Activated T-cell treated with anti-CD3 and anti-CD28 coated beads, Interleukin-2, amount 50 U/mL, for 1 hour (primary cell): ENCODE results near the gene GRIK4.

Source experiments
- DNase-seq: peaks from one replicate; pipeline ENCODE4 v3.0.0-alpha.2; 2020

GRIK4 gene

DNA sequence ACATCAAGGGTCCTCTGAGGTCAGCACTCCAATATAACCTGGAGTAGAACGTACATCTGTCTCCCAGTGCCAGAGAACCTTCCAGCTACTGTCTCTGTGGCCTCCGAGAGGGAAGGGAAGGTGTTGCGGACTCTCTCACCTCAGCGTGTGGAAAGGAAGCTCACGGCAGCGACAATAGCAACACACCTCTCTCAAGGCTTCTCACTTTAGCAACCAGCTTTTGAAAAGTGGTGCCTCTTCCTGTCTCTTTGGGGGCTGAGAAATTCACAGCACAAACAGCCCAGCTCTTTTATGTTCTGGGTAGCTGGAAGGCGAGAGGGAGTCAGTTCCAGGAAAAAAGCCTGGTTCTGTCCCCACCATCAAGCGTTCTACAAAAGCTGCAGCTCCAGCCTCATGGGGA is 355.5 kb downstream of the GRIK4 start:
- no peak for DNase-seq

DNA sequence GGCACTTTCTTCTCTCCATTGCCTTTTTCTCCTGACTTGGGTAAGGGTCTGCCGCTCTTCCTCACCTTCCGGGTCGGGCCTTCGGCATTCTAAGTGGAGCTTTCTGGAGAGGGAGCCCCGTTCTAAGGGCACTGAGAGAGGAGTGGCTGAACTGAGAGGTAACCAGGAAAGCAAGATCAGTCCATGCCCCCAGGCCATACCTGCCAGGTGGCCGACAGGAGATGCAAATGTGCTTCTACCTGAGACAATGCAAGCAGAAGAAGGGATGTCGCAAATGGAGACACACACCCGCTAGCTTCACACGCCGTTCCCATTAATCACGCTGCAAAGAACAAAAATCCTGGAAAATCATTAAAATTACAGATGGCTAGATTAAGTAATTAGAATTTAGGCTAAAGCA is 356.0 kb downstream of the GRIK4 start:
- DNase-seq = no peak

DNA sequence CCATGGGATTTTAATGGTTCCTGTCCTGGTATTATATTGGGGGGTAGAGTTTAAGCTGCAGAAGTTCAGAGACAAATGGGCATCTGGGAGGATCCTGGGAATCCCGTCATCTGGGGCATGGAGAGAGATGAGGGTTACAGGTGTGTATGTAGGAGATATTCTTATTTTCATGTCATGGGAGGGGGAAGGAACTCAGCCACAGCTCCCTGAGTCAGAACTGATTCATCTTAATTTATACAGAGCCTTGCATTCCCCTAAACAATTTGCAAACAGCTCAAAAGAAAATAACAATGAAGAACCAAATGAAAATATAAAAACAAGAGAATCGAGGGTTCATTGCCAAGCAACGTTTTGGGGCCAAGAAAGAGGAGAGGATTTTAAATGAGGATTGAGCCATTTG is 356.4 kb downstream of the GRIK4 start:
- DNase-seq = no peak

DNA sequence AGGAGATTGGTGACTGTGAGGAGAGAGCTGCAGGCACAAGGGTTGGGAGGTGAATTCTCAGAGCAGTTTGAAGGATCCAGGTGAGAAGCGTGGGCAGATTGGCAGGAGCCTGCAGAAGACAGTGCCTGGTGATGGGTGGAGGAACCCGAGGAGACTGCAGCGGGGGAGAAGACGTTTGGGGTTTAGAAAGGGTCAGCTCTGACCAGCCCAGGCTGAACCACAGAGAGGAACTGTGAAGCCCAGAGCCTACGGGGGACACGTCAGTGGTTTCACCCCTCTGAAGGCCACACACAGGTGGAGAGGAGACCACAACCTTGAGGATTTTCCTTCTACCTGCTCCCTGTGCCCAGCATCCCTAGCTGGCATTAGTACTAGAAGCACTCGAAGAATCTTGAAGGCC is 357.5 kb downstream of the GRIK4 start:
- no peak for DNase-seq

DNA sequence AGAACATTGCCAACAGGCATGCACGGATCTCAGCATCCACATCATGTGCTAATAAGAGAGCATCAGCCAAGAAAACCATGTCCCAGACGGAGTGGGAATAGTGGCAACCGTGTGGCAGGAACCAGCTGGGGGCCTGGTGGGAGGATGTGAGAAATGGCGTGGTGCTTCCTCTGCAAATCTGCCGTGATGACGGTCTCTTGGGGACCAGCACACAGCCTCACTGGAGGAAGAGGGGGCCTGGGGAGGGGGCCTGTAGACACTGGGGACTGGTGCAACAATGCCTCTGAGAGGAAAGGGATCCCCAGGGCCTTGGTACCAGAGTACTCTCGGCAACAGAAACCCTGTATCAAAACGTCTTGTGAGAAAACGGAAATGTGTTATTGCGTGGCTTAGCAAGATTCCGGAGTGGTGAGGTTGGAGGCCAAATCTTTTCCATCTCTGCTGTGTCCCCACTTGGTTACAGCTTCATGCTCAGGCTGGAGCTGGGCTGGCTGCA is 358.0 kb downstream of the GRIK4 start:
- no peak for DNase-seq

DNA sequence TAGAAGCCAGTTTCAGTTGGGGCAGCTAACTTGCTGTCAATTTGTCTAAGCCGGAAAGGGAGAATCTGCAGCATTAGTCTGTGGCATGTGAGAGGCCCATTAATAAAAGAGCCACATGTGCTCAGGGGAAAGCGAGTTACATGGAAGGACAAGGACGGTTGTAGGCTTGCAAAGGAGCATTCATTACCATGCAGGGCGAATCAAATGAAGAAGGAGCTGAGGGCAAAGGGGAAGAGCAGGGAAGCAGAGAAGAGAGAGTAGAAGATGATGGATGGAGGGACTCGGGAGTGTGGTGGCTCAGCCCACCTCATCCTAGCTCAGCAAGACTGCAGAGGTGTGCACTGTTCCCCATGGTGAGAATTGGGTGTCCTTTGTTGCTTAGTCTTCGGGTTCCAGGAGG is 359.6 kb downstream of the GRIK4 start:
- DNase-seq = no peak

DNA sequence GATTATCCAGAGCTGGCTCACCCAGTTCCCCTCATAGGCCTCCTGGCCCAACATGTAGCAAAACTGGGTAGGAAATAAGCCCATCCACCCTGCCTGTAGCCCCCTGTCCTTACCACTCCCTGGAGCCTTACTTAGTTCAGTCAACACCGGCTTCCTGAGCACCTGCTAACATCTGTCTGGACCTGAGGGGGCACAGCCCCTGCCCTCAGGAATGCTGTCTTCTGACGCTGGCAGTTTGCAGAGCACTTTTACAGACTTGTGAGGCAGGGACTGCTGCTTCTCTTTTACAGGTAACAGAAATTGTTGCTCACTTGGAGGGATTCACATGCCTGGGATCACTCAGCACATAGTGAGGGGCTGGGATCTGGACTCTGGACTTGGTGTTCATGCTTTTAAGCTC is 360.4 kb downstream of the GRIK4 start:
- no peak for DNase-seq

DNA sequence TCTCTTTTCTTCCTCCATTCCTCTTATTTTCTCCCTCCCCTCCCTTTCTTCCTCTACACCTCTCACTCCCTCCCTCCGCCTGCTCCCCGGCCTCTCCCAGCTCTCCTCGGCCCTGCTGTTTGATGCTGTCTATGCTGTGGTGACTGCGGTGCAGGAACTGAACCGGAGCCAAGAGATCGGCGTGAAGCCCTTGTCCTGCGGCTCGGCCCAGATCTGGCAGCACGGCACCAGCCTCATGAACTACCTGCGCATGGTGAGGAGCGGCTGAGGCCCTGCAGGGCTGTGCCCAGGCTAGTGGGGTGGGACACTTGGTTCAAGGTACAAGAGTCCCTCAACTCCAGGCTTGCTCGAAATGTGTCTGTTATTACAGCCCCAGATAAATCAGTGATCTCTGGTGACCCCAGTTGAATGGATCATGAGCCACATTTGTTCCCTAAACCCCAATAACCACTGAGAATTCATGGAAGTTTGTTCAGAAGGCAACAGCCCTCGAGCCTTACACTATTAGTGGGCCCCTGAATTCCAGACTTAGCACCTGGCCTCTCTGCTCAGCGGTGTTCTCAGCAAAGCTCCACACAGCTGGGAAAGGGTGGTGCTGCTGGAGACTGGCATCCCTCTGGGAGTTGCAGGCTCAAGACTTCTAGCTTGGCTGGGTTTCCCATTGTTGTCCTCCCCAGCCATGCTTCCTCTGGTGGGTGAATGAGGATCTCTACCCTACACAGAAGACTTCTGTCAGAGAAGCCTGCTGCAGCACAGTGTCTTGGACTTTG is 362.6 kb downstream of the GRIK4 start:
- no peak for DNase-seq

DNA sequence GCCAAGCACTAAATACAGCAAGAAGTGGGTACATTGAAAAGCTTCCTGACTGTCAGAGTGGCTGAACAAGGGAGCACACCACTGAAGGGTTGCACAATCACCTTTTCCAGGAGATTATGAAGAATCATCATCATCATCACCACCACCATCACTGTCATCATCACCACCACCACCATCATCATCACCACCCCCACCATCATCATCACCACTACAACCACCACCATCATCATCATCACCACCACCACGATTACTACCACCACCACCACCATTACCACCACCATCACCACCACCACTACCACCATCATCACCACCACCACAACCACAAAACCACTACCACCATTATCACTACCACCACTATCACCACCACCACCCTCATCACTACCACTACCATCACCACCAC is 364.4 kb downstream of the GRIK4 start:
- DNase-seq = no peak

DNA sequence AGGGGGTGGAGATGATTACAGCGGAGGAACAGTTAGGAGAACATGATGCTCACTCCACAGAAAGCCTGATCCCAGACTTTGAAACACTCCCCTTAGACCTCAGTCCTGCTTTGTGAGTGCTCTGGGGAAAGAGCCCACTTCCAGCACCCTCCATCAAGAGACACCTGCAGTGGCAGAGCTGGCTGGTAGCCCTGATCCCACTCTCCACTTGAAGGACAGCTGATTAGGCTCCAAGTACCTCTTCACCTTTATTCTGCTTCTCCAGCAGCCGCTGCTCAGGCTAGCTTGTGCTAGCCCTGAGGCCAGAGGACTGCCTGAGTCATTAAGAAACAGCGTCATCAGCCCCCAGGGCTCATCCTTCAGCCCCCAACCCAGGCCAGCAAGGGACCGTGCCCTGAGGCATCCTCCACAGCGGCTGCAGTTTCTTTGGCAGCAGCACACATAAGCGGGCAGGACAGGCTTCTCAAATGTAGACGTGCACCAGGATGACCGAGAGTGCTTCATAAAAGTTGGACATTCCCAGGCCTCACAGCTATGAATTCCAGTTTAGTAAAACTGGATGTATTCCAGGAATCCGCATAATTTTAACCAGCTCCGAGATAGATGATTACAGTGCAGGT is 366.3 kb downstream of the GRIK4 start:
- DNase-seq = no peak

DNA sequence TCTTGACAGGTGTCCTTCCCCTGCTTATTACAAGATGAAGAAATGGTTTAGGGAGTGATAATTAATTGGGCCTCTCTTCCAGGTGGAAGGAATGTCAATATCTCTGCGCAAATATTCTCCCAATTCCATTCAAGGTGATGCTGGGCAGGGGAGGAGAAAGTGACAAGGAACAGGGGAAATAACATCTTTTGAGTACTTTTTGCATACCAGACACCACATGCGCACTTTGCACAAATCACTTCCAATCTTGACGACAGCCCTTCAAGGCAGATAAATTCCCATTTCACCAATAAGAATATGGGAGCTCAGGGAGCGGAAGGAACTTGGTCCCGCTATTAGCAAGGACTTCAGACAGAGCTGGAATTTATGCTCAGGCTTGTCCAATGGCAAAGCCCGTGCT is 367.2 kb downstream of the GRIK4 start:
- DNase-seq = no peak

DNA sequence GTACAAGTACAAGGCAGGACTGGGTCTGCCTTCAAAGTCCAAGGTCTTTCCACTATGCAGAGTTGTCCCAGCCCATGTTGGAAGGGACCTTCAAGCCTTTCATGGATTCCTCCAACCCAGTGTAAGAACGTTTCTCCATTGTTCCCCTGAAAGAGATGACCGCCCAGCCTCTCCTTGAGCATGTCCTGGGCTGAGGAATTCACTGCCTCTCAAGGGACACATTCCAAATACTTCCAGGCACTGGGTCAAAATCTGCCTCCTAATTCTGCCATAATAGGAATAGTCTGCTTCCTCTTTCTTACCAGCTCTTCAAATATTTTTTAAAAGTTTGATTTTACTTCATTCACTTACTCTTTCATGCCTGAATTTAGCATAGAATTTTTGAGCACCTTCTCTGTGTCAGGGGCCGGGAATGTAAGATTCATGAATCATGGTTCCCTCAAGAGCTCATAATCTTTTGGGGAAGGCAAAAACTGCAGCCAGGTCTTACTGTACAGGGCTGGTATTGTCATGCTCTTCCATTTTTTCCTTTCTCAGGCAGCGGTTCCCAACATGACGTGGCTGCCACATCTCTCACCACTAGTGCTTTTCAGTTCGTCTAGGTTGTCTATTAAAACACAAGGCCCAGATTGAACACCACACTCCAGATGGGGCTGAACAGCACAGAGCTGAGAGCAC is 369.1 kb downstream of the GRIK4 start:
- no peak for DNase-seq

DNA sequence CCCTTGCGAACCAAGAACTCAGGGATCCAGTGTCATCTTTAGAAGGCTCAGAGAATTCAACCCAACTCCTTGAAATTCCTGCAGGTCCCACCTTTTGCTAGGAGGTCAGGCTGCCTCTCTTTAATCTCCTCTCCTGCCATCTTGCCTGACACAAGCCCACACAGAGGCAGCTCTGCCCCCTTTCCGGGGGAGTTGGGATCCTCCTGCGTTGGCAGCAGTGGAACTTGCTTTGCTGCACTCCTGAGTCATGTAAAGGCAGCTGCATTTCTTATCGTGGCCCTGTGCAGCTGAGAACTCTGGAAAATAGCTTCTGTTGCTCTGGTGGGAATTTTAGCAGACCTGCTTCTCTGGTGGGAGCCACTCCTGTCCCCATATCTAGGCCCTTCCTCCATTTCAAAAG is 370.0 kb downstream of the GRIK4 start:
- no peak for DNase-seq

DNA sequence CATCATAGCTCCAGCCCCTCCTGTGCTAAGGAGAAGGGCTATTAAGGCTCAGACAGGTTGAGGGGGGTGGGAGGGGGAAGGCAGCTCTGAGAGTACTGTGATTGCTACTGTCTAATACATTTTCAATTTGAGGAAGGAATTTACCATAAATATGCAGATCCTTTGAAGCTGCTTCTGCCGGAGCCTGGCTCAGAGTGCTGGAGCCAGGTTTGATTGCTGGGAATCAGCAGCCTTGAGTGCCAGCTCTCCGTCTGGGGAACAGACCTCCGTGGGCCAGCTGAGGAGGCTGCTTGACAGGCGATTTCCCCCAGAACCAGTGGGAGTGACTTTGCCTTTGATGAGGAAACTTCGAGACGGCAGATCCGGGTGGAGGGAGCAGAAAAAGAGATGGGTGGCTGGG is 370.6 kb downstream of the GRIK4 start:
- no peak for DNase-seq

DNA sequence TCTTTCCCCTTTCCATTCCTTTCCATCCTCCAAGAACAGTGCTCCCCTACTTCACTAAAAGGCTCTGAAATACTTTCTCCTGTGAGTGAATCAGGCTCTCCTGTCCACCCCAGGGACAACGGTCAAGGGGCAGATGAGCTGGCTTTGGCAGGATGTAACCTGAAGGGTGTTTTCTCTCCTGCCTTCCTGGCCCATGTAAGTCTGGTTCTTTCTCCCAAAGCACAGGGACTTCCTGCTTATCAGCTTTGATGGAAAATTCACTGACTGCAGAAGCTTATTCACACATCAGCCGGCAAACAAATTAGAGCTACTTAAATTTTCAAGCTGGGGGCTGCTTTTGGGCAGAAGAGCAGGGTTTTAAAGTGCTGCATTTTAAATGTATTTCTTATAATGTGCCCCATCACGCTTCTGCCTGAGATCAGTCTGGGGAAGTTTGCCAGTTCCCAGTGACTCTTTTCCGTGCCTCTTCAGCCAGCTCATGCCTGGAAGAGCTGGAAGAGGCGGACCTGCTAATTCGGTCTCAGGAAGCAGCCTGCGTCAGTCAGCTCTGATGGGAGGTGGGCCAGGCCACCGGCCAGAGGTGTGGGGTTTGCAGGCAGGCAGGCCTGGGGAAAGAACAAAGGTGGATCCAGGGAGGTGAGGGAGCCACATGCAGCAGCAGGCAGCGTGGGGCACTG is 372.0 kb downstream of the GRIK4 start:
- no peak for DNase-seq

DNA sequence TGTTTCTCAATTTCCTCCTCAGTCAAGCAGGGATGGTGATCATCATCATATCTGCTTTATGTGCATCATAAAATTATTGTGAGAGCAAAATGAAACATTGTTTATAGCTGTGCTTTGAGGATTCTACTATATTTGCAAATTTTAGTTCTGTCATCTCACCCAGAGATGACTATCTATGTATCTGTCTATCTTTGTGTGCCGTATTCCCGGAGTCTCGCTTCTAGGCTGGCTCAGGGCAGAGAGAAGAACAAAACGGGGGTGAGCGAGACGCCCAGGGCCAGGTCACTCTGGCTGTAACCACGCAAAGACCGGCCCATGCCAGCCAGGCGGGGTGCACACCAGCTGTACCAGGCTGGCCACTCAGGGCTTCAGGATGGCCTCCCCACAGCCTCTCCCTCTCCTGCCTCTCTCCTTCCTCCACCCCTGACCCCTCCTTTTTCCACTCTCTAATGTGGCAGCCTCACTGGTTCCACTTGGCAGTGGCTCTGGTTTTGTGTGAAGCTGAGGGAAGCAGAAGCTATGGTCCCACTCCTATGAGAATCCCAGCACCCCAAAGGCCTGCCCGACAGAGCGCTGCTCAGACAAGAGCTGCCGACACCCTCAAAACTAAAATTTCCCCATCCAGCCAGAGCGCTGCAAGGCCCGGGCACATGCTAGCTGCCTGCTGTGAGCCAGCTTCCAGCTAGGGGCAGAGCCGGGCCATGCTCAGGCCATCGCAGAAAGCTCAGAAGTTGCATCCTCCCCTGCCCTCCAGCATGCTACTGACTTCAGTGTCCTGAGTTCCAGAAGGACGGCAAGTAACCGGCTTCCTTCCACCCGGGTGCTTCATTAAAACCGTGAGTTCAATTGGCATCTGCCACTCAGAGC is 372.8 kb downstream of the GRIK4 start:
- DNase-seq = no peak

DNA sequence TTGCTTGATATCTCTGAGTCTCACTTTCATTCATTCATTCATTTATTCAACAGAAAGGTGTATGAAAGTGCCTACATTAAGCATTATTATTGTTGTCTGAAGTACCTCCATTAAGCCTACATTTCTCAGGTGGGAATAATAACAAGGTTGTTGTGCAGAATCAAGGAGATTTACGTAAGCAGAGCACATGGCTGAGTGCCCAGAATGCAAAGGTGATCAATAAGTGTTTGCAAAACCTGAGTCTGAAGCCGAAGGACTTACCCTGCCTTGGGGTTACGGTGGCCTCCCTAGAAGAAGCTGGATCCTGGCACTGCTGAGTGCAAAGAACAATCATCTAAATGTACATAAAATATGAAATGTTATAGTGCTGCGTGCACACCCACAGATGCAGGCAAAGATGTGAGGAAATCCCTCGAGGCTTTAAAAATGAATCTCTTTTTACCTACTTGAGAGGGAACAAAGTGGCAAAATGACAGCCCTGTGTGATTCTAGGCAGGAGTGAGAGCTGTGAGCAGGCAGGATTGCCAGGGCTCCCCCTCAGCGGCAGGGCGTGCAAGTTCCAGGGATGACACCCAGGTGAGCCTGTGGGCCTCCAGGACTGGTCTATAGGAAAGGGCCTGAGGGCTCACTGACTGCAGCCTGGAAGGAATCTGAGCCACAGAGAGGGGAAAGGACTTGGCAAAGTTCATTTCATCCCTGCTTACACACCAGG is 379.2 kb downstream of the GRIK4 start:
- no peak for DNase-seq

DNA sequence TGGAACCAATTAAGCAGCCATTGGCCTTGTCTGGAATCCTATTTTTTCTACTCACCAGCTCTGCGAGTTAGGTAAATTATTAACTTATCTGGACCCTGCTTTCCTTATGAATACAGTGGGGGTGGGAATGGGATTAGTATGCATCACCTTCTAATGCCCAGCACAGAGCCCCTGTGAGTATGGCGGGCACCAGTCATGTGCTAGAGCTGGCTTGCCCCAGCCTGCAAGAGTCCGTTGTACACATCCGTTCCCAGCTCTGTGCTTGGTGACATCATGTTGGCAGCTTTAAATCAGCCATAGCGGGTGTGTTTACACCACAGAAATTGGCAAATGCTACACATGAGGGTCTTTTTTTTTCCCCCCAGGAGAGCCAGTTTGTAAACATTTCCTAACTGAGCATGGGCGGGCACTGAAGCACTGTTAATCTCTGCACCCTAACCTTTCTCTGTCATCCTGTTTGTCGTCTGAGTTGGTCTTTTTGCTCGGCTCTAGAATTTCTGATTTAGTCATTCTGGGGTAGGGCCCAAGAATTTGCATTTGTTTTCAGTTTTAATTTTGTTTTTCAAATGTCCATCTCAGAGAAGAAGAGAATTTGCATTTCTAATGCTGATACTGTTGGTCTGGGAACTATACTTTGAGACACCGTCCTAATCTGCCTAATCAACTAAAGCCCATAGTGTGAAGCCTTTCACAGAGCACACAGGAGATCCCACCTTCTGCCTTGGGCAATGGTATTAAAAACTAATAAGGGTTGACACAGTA is 382.1 kb downstream of the GRIK4 start:
- no peak for DNase-seq

DNA sequence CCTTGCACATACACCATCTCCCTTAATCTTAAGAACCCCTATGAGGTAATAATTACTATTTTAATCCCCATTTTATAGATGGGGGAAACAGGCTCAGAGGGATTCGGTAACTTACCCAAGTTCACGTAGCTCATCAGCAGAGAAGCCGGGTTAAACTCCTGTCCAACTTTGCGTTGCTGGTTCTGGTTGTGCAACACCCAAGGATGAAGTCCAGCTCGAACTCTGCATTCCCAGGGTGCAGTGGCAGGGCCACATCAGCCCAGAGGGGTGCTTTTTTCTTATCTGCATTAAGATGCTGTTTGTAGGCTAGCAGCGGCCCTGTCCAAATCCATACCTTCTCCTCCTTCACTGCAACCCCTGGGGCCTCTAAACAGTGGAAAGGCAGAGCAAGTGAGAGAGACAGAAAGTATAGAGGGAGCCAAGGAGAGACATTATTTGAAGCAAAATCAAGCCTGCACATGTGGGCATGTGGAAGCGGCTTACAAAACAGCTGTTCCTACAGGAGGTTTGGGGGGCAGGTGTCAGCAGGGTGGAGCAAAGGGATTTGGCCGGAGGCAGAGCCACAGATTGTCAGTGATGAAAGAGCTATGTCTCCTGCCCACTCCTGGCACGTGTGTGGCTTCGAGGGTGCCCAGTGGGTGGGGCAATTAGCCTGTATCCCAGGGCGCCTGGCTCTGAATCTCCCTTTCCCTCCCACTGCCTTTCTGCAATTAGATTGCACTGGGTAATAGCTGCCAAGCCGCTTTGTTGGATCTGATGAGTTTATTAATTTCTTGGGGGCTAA is 382.8 kb downstream of the GRIK4 start:
- no peak for DNase-seq

DNA sequence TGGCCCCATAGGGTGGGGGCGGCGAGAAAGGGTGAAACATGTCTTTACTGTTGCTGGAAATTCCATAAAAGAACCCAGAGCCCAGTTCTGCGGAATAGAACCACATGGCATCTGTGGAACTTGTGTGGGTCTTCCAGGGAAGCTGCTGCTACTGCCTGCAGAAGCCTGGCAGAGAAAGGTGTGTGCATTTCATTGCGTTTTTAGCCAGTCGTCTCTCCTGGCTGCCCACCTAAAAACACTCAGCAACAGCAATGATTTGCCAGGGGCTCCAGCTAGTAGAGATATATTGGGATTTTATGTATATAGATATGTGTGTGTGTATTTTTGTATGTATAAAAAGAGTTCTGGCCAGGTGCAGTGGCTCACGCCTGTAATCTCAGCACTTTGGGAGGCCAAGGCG is 385.1 kb downstream of the GRIK4 start:
- no peak for DNase-seq
